Measurements from ENCODE around the gene YJEFN3.

Gene YJEFN3

DNA sequence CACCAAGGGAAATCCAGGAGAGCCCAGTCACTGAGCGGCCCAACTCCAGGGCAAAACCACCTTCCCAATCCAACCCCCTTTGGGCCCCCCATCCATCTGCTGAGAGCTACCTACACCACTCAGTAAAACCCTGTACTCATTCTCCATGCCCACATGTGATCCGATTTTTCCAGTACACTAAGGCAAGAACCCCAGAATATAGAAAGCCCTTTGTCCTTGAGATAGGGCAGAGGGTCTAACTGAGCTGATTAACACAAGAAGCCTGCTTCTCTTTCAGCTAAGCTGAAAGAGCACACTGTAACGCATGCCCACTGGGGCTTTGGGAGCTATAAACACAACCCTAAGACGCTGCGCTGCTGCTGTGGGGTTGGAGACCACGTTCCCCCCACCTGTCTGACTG, 53.8 kb downstream of the YJEFN3 start:
- no peak for DNase-seq (ENCODE audit: low read depth in 2 of 2)

DNA sequence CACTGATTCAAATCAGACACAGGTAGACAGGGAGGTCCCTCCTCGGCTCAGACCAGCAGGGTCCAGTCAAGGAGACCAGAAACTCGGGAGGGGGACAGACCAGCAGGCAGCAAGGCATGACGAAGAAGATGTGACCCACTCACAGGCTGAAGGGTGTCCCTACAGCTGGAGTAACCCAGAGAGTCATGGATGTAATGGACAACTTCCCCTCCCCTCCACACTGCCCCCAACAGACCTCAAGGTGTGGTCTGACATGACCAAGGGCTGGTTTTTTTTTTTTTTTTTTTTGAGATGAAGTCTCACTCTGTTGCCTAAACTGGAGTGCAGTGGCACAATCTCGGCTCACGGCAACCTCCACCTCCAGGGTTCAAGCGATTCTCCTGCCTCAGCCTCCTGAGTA, 55.6 kb downstream of the YJEFN3 start:
- no peak for DNase-seq (ENCODE audit: low read depth in 2 of 2)

Measured in stimulated activated CD8-positive, alpha-beta memory T cell treated with anti-CD3 and anti-CD28 coated beads, Interleukin-15, amount 100 ng/mL, for 4 hours (primary cell).